HG02938 (cell line): ENCODE measurements around the gene MAN1C1.

Experiments used
- ATAC-seq: cut with Tn5 transposase; IDR thresholded peaks from one replicate; pipeline ENCODE4 v1.9.1; 2021; ENCODE audit warnings: mild to moderate bottlenecking, moderate library complexity; ENCODE audit not compliant: unreplicated experiment

Gene MAN1C1

GRCh38 chr1:25809929-25810328 is 193.3 kb downstream of the MAN1C1 start:
- no peak for ATAC-seq

GRCh38 chr1:25810341-25811299 is 194.0 kb downstream of the MAN1C1 start:
- no peak for ATAC-seq

- ATAC-seq: no peak
Measured at GRCh38 chr1:25811384-25812082, 194.9 kb downstream of the MAN1C1 start.

GRCh38 chr1:25813071-25813733 is 196.6 kb downstream of the MAN1C1 start:
- no peak for ATAC-seq

- ATAC-seq: no peak
Measured at GRCh38 chr1:25813734-25814471, 197.3 kb downstream of the MAN1C1 start.

- no peak for ATAC-seq
Measured at GRCh38 chr1:25814549-25815087, 198.0 kb downstream of the MAN1C1 start.

GRCh38 chr1:25815208-25816111 is 198.9 kb downstream of the MAN1C1 start:
- ATAC-seq: no peak

- no peak for ATAC-seq
Measured at GRCh38 chr1:25816112-25816718, 199.6 kb downstream of the MAN1C1 start.

GRCh38 chr1:25817840-25818501 is 201.4 kb downstream of the MAN1C1 start:
- ATAC-seq: no peak

- ATAC-seq: no peak
Measured at GRCh38 chr1:25818569-25818968, 202.0 kb downstream of the MAN1C1 start.

GRCh38 chr1:25819491-25820246 is 203.1 kb downstream of the MAN1C1 start, which contains the start of gene MTFR1L:
Gene MTFR1L, plus strand, starts transcription at chr1:25819954. Its CDS starts 3,151 bp downstream, at chr1:25823105.
- peak; percentile 82 for ATAC-seq

GRCh38 chr1:25820247-25821111 is 203.9 kb downstream of the MAN1C1 start:
- ATAC-seq: peak; percentile 42

- no peak for ATAC-seq
Measured at GRCh38 chr1:25821112-25821476, 204.5 kb downstream of the MAN1C1 start.

GRCh38 chr1:25821630-25822091 is 205.1 kb downstream of the MAN1C1 start:
- ATAC-seq: no peak

- no peak for ATAC-seq
Measured at GRCh38 chr1:25825605-25826004, 209.0 kb downstream of the MAN1C1 start.

GRCh38 chr1:25826571-25826970 is 210.0 kb downstream of the MAN1C1 start:
- ATAC-seq: no peak

GRCh38 chr1:25828491-25828890 is 211.9 kb downstream of the MAN1C1 start:
- ATAC-seq: no peak
